Activated T-helper 1 cell treated with Interleukin-2 at 50 U/mL for 16 hours (primary cell): ENCODE results near the gene TM4SF1.

ENCODE experiments used
- DNase-seq: peaks from one replicate; pipeline ENCODE4 v3.0.0-alpha.2; 2020; ENCODE audit warnings: low read depth

Gene TM4SF1, protein sequence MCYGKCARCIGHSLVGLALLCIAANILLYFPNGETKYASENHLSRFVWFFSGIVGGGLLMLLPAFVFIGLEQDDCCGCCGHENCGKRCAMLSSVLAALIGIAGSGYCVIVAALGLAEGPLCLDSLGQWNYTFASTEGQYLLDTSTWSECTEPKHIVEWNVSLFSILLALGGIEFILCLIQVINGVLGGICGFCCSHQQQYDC

DNA sequence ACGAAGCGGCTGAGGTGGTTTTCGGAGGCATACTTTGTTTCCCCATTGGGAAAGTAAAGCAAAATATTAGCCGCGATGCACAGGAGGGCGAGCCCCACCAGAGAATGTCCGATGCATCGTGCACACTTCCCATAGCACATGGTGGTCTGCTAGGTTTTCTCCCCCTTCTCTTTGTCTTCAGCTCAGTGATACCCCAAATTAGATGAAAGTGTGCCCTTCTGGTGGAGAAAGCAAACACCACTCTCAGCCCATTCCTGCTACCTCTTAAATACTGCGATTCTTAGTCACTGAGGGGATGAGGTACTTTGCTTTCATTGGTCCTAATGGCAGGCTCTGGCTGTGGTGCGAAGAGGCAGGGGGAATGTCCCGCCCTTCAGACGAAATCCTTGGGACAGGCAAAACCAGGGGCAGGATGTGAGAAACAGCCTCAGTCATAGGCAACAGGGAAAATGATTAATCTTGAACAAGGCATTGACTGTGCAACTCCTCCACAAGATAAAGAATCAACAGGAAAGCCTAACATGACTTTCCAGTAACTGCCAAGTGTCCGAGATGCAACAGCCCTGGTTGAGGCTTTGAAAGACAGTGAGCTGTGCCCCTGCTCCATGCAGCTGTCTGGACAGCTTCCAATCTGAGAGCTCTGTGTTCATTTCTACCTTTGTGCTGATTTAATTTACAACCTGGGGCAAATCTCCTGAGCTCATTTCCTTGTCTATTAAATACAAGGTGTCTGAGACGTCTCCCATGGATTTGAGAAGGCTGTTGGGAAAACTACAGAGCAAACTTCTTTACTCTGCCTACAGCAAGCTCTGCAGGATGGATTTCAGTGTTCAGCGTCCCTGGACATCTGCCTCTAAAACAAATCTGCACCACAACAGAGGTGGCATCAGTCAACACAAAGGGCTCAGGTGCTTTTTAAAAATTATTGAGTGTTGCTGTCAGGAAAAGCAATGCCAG lies at the start of gene TM4SF1:
Gene TM4SF1 (minus strand): TSS at position 242 of the 957 bp plus-strand sequence. CDS start 102 bp downstream, at position 140.
- DNase-seq = no peak

DNA sequence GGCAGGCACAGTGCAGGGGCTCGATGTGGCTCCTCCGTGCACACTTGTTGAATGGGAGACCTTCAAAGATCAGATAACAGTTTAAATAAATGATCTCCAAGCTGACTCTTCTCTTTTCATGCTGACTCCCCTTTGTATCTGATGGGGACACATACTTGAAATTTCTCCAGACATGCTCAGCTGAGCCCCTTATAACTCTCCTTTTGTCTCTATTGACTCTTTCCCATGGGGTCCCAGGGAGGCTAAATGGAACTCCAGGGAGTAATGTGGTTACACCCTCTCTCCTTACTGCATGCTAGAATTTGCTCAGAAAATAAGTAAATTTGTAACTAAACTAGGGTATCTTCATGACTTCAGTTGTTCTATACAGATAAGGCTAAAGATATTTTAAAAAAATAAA lies 48.9 kb upstream of the TM4SF1 start:
- no peak for DNase-seq

DNA sequence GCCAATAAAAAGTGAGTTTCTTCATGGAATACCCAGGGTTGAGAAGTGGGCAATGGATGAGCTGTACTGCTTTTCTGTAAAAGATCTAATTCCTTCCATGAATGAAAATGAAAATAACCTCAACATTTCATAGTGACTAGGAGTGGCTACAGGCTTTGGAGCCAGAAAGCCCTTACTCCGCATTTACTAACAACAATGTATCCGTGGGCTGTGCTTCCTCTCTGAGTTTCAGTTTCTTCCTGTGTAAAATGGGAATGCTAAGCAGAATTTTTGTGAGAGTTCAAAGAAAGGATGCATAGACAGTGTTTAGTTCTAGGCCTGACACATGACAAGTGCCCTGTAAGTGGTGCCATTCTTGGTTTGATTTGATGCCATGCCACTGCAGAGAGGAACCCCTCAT lies 47.5 kb upstream of the TM4SF1 start:
- DNase-seq = no peak

DNA sequence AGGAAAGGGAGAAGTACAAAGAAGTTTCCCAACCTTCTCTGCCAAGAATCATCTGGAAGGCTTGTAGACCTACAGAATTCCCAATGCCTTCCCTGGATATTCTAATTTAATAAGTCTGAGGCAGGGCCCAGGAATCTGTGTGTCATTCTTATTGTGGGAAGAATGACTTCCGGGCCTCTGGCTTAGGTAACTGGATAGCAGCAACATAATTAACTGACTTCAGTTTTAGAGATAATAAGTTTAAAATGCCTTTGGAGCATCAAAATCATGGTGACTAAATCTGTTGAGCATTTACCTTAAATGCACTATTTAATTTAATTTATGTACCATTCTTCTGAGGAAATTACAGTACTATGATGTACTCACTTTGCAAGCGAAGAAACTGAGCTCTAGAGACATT lies 44.3 kb upstream of the TM4SF1 start:
- no peak for DNase-seq

DNA sequence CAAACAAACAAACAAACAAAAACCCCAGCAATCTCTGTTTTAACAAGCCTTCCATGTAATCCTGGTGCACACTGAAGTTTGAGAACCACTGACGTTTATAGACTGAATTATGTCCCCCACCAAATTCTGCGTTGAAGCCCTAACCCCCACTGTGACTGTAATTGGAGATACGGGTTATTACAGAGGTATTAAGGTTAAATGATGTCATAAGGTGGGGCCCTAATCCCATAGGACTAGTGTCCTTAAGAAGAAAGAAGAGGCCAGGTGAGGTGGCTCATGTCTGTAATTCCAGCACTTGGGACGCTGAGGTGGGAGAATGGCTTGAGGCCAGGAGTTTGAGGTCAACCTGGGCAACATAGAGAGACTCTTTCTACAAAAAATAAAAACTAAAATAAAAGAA lies 42.4 kb upstream of the TM4SF1 start:
- no peak for DNase-seq

DNA sequence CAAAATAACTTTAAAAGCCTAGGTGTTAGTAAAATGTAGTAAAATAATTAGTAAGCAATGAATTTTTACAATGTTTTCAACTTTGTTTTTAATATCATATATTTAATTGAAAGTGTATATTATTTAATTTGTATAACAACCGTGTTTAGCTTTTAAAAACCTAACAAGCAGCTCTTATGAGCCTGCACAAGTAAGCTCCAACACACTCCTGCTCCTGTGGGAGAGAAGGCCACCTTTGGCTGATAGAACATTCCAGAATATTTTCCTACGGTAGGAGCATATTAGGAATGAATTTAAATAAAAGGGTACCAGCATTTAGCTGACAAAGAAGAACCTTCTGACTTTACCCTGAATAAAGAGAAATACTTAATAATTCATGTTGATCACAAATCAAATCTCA lies 40.3 kb upstream of the TM4SF1 start:
- no peak for DNase-seq

DNA sequence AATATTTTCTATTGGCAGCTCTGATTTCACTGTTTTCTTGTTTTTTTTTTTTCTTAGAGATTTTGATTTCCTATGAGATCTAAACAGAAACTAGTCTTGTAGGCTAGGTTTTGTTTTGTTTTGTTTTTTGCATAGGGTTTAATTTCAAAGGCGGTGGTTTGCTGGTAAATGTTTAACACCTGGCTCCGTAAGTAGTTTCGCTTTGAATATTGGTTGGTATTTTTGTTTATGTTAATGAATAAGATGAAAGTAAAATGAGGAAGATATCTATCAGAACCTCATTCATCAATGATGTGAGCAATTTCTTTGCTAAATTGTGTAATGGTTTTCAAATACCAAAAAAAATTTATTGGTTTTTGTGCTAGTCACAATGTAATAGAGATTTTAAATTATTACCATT lies 39.7 kb upstream of the TM4SF1 start:
- no peak for DNase-seq

DNA sequence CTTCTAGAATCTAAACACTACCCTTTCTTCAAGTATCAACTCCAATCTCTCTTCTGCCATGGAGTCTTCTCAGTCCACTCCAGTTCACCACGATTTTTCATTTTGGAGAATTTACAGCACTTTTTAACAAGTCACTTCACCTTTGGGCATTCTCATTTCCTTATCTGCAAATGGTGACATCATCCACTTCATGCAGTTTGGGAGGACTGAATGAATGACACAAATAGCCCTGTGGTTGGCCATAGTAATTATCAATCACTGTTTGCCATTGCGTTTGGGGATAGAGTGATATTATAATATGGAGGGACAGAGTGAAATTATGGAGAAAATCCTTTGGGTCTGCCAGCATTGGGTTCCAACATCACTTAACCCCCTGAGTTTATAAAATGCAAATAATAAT lies 38.0 kb upstream of the TM4SF1 start:
- DNase-seq = no peak

DNA sequence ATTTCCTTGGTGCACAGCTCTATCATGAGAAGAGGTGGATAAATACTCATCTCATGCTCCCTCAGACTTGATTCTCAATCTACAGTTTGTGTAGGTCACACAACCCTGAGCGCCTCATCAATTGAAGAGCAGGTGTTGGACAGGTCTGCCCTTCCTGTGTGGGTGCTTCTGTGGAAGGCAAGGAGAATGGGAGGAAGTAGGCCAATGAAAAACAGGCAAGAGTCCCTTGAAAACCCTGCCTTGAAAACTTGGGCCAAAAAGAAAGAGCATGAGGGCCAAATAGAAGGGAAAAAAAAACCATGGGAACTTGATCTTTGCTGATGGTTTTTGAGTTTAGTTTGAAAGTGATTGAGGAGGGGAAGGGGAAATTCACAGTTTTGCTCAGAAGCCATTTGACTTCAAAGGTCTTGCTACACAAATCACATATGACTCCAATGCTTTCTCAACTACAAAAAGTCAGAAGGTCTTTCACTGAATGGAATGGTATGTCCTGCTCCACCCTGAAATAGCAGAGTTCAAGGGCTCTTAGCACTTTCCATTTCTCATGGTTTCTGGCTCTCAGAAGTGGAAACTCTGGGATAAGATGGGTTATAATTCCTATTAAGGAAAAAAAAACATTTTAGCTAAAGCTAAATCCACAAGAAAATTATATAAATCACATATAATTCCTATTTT lies 37.2 kb upstream of the TM4SF1 start:
- DNase-seq = no peak

DNA sequence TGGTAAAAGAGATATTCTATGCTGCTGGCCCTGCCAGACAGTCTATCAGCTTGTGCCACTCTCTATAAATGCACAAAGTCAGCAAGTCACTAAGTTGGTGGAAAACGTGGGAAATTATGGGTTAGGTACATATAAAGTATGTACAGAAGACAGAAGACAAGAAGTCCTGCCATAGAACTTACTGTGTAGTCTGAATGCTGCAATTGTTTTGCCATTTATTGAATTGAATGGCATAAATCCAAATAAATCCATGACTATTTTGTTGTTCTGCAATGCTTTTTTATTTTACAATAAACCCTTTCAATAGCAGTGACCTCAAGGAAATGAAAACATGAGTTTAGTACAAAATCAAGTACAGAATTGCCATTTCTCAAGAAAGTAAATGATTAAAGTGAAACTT lies 34.1 kb upstream of the TM4SF1 start:
- no peak for DNase-seq

DNA sequence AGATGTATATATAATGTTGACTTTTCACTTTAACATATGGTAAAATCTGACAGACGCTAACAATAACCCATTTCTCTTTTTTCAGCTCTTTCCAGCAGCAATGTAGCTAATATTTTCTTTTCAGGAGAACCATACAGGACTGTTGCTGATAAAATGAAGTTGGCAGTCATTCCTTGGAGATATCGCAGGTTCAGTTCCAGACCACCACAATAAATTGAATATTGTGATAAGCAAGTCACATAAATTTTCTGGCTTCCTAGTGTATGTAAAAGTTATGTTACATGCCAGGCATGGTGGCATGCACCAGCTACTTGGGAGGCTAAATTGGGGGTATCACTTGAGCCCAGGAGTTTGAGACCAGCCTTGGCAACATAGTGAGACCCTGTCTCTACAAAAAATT lies 31.9 kb upstream of the TM4SF1 start:
- no peak for DNase-seq

DNA sequence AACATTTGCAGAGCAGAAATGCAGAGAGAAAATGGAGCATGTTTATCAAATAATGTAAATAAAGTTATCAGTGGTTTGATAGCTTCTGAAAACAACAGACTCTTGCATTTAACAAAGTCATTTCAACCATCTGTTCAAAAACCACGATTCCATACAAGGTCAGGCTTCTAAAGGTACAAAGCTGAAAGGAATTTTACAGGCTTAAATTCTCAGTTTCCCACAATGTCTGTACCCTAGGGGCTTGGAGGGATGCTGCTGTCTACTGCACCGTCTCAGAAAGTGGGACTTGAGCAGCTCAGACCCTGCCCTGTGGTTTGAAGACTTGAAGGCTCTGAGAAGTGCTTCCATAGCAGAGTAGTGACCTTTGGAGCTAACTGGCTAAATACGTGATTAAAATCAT lies 30.4 kb upstream of the TM4SF1 start:
- DNase-seq = no peak

DNA sequence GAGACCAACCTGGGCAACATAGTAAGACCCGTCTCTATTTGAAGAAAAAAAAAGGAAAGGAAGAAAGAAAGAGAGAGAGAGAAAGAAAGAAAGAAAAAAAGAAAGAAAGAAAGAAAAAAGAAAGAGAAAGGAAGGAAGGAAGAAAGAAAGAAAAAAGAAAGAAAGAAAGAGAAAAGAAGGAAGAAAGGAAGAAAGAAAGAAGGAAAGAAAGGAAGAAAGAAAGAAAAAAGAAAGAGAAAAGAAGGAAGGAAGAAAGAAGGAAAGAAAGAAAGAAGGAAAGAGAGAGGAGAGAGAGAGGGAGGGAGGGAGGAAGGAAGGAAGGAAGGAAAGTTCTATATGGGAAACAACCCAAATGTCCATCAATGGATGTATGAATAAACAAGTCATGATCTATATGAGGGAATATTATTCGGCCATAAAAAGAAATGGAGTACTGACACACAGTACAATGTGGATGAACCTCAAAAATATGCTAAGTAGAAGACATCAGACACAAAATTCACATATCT lies 28.8 kb upstream of the TM4SF1 start:
- no peak for DNase-seq

DNA sequence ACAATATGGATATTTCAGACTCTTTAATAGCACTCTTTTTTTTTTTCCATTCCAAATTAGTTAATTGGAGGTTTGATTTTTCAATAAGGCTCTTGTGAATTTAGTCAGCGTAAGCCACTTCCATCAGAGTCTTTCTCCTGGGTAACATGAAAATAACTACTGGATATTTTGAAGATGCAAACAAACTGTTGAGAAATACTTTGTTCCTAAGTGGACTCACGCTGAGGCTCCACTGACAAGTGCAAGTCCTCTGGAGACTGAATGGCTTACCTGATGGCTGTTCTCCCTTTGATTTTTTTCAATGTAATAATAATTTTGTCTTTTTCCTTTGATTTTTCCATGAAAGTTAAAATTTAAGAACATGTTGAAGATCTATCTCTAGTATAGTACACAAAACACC lies 26.0 kb upstream of the TM4SF1 start:
- no peak for DNase-seq

DNA sequence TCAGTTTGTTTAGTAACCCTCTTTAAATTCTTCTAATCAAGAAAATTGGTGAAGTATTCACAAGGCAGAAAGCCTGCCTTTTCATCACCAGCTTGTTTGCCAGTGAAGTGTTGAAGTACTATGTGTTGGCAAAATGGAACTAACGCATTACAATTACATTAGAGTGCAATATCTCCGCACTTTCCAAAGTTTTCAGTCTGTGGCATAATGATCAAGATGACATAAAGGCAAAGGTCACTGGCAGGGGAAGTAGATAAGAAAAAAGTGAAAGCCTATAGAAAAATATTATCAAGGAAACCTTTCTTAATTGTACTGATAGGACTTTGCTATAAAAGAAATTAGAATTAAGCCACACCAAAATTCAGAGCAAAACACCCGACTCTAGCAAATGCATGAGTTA lies 25.0 kb upstream of the TM4SF1 start:
- no peak for DNase-seq

DNA sequence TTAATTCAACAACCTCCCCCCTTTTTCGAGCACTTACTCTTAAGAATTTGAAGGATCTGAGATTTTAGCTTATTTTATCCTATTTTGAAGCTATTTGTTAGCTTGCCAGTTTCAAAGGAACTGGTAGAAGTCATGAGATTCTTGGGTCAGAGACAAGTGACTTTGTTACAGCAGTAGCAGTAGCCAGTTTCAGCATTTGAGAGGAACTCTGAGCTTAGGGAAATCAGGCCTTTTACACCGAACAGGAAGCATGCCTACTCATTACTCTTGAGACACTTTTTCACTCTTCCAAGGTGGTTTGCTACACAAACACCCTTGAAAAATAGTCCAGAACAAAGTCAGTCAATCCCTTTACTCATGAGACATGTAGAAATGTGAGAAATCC lies 24.5 kb upstream of the TM4SF1 start:
- no peak for DNase-seq

DNA sequence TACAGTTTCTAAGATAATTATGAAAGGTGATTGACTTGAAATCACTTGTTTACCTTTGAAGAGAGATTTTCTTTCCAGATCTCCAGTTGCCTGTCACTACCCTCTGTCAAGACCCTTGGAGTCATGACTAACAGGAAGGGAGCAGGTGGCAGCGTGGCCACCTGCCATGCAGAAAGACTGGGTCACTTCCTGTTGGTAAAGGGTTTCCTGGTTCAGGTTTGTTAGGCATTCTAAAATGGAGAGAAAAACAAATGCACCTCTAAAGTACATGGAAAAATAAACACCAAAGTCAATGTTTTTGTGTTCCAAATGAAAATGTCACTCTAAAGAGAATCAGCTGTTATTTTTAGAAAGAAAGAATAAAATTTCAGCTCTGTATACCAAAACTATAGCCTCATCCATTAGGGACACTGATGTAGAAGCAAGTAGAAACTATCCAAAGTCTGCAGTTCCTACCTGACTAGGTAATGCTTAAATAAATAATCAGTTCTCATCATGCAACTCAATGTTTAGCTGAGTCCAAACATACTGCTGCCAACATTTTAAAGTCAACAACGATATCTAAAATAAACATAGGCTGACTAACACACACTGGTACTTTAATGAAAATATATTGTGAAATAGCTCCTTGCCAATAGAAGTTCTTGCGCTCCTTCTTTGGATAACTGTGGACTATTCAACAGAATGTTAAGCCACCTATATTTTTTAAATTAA lies 23.9 kb upstream of the TM4SF1 start:
- DNase-seq = no peak

DNA sequence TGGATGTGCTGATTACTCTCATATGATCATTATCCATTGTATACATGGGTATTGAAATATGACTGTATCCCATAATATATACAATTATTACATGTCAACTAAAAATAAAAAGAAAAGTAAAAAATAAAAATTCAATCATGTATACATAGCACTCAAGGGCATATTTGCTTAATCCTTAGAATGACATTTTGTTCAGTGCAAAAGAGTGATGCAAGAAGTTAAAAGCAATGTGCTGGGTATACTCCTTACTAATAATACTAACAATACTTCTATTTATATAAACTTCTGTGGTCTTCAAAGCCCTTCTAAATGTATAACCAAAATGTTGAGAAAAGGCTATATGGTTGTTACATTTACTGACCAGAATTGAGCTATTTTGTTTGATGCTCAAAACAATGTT lies 23.2 kb upstream of the TM4SF1 start:
- no peak for DNase-seq

DNA sequence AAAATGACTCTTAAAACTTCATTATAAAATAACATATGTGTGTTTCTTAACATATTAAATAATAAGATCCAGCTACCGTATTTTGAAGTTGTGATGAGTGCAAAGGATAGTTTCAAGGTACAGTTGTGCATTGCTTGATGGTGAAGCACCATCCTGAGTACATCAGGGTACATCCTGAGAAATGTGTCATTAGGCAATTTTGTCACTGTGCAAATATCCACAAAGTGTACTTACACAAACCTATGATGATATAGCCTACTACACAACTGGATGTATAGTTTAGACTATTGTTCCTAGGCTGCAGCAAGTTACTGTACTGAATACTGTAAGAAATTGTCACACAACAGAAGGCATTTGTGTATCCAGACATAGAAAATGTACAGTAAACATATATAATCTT lies 20.8 kb upstream of the TM4SF1 start:
- no peak for DNase-seq

DNA sequence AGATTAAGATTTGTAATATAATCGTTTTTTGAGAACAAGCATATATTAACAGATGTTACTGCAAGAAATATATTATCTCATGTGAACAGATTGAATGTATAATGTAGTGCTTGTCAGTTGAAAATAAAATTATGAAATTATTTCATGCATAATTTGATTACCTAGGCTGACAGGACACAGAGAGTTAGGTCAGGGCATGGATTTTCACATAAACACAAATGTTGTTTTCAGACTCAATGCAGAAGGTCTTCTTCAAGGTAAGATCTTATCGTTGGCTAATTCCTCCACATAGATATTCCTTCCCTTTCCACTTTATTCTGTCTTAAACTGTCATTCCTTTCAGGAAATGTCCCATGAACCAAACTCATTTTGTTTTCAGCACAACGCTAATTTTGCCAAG lies 20.1 kb upstream of the TM4SF1 start:
- no peak for DNase-seq

DNA sequence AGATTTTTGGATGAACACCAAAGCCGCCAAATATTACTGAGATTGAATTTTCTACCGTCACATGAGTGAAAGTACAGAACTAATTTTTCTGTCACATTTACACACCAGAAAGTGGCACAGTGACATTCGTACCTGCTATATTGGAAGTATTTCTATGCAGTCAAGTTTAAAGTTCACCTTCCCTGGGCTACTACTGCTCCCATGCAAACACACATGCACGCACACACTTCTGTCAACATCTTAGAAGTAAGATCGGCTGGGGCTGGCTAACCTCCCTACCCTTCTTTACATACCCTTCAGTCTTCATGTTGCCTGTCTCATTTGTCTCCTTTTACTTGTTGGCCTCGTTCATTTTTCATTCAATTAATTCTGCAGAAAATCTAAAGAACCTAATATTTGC lies 19.0 kb upstream of the TM4SF1 start:
- no peak for DNase-seq
